ENCODE data around the gene ACAP2.

- TF ChIP-seq CTCF (IDR thresholded peaks at IDR 0.05) (no peak), POLR2A (IDR thresholded peaks at IDR 0.05) (no peak), POLR2AphosphoS5 (IDR thresholded peaks at IDR 0.05; ENCODE audit: insufficient read depth in 1 of 2, low read depth in 1 of 2) (peak in 1 of 2 donors; percentile 42)
Observed at GRCh38 chr3:195441992-195442572, 738 bp downstream of the ACAP2 start.

Measured in vagina (tissue), 2 donors.